IPS-11a (cell line): ENCODE measurements around the gene WWC2.
"Not testable (repeated sequence)": the region's sequence is repeated elsewhere in the genome, so short reads cannot be mapped to it uniquely, and the experiment has no call there.

ENCODE experiments used
- H3K4me3 ChIP-seq: one replicate; pipeline ENCODE4 v1.5.1; 2013; ENCODE audit warnings: low read depth, low read length, control low read depth

The WWC2 gene

GRCh38 chr4:183288955-183289354 lies 189.9 kb downstream of the WWC2 start:
- H3K4me3 ChIP-seq, result no peak overlapping the region

- H3K4me3 ChIP-seq, result no peak overlapping the region
Observed at GRCh38 chr4:183289688-183290087, 190.6 kb downstream of the WWC2 start.

GRCh38 chr4:183291070-183291469 lies 192.0 kb downstream of the WWC2 start:
- H3K4me3 ChIP-seq, result no peak overlapping the region

- H3K4me3 ChIP-seq, result no peak overlapping the region
Observed at GRCh38 chr4:183295711-183296110, 196.7 kb downstream of the WWC2 start.

GRCh38 chr4:183297675-183298074 lies 198.6 kb downstream of the WWC2 start:
- no peak overlapping the region for H3K4me3 ChIP-seq

- H3K4me3 ChIP-seq, result no peak overlapping the region
Observed at GRCh38 chr4:183299464-183299863, 200.4 kb downstream of the WWC2 start.

- no peak overlapping the region for H3K4me3 ChIP-seq
Observed at GRCh38 chr4:183300070-183300469, 201.0 kb downstream of the WWC2 start.

GRCh38 chr4:183300655-183301054 lies 201.6 kb downstream of the WWC2 start:
- no peak overlapping the region for H3K4me3 ChIP-seq

GRCh38 chr4:183303301-183303700 lies 204.2 kb downstream of the WWC2 start:
- H3K4me3 ChIP-seq, result no peak overlapping the region

- H3K4me3 ChIP-seq, result no peak overlapping the region
Observed at GRCh38 chr4:183304067-183304466, 205.0 kb downstream of the WWC2 start.

GRCh38 chr4:183304538-183304937 lies 205.5 kb downstream of the WWC2 start:
- no peak overlapping the region for H3K4me3 ChIP-seq

GRCh38 chr4:183306811-183307210 lies 207.8 kb downstream of the WWC2 start:
- no peak overlapping the region for H3K4me3 ChIP-seq

GRCh38 chr4:183312841-183313240 lies 213.8 kb downstream of the WWC2 start:
- no peak overlapping the region for H3K4me3 ChIP-seq

- no peak overlapping the region for H3K4me3 ChIP-seq
Observed at GRCh38 chr4:183314336-183314735, 215.3 kb downstream of the WWC2 start.

GRCh38 chr4:183314806-183315205 lies 215.7 kb downstream of the WWC2 start:
- no peak overlapping the region for H3K4me3 ChIP-seq

- H3K4me3 ChIP-seq, result no peak overlapping the region
Observed at GRCh38 chr4:183318656-183319055, 219.6 kb downstream of the WWC2 start.

GRCh38 chr4:183320211-183321059 lies 221.4 kb downstream of the WWC2 start, which contains the start of gene CLDN22:
TSS of gene CLDN22 (minus strand) at chr4:183320276. CDS start at chr4:183320218, 58 bp downstream.
- no peak within 1 kb of the TSS for H3K4me3 ChIP-seq

- no peak overlapping the region for H3K4me3 ChIP-seq
Observed at GRCh38 chr4:183321079-183321478, 222.0 kb downstream of the WWC2 start.

- H3K4me3 ChIP-seq, result no peak overlapping the region
Observed at GRCh38 chr4:183321516-183321915, 222.5 kb downstream of the WWC2 start.

GRCh38 chr4:183322326-183322725 lies 223.3 kb downstream of the WWC2 start, which contains the start of gene CLDN24:
TSS of gene CLDN24 (minus strand) at chr4:183322426. CDS start at chr4:183322426, 0 bp downstream.
- no peak within 1 kb of the TSS for H3K4me3 ChIP-seq

GRCh38 chr4:183323295-183323694 lies 224.2 kb downstream of the WWC2 start:
- H3K4me3 ChIP-seq, result no peak overlapping the region

- not testable (repeated sequence) for H3K4me3 ChIP-seq
Observed at GRCh38 chr4:183324056-183324455, 225.0 kb downstream of the WWC2 start.

GRCh38 chr4:183324619-183325018 lies 225.6 kb downstream of the WWC2 start:
- H3K4me3 ChIP-seq, result no peak overlapping the region
